A549 (cell line): ENCODE results near the gene ABCA7.

ENCODE experiments used
- BHLHE40 ChIP-seq: IDR thresholded peaks from 2 replicates; pipeline ENCODE4 v1.6.1; 2012; ENCODE audit warnings: low read depth, low read length, inconsistent platforms
- CEBPB ChIP-seq, 2 experiments: fragments of >200 bp in 1 of 2; sonication (Bioruptor Twin) in 1 of 2; formaldehyde crosslinking in 1 of 2; IDR thresholded peaks; 2 replicates each; pipeline ENCODE4 v1.6.1; 2012 to 2016
- EHMT2 ChIP-seq: fragments of 200-600 bp; sonication (generic); IDR thresholded peaks from 2 replicates; pipeline ENCODE4 v1.6.1; 2016; ENCODE audit warnings: antibody characterized with exemption, low read depth, mild to moderate bottlenecking, moderate library complexity
- EP300 ChIP-seq, 2 experiments: fragments of >200 bp; sonication (Bioruptor Twin); formaldehyde crosslinking; IDR thresholded peaks; 2 replicates in 1 of 2; 3 replicates in 1 of 2; pipeline ENCODE4 v1.6.1; 2016 to 2017
- ESRRA ChIP-seq: fragments of 150-350 bp; IDR thresholded peaks from 2 replicates; pipeline ENCODE4 v1.6.1; 2014; ENCODE audit warnings: mild to moderate bottlenecking, low read length, borderline replicate concordance
- KDM1A ChIP-seq: fragments of 200-600 bp; sonication (generic); IDR thresholded peaks from 2 replicates; pipeline ENCODE4 v1.6.1; 2016; ENCODE audit warnings: low read depth, mild to moderate bottlenecking
- POLR2A ChIP-seq: IDR thresholded peaks from 2 replicates; pipeline ENCODE4 v1.6.1; 2012; ENCODE audit warnings: mild to moderate bottlenecking, low read length
- TF ChIP-seq, protein P1 (sequence below): fragments of >200 bp; sonication (Bioruptor Twin); formaldehyde crosslinking; IDR thresholded peaks from 3 replicates; pipeline ENCODE4 v1.5.1; 2016
- TF ChIP-seq, protein P2 (sequence below): fragments of 150-350 bp; IDR thresholded peaks from 2 replicates; pipeline ENCODE4 v1.6.1; 2014; ENCODE audit warnings: low read depth, mild to moderate bottlenecking, low read length
- TF ChIP-seq, protein P3 (sequence below): IDR thresholded peaks from 2 replicates; pipeline ENCODE4 v1.6.1; 2012
- TF ChIP-seq, protein P4 (sequence below): fragments of 200-600 bp; sonication (generic); IDR thresholded peaks from 2 replicates; pipeline ENCODE4 v1.6.1; 2016; ENCODE audit warnings: antibody characterized with exemption, mild to moderate bottlenecking, moderate library complexity

DNA sequence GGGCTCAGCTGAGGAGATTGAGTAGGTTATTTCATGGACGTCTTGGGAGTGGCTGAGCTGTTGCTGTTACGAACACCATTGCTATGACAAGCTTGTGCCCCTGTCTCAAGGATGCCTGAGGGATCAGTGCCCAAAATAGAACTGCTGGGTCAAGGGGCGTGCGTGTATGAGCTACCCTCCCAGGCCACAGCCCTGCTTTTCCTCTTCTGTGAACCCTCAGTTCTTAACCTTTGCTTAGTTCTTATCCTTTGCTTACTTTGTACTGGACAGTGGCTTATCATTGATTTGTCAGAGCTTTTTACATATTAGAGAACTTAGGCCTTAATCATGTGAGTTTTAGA, 36.1 kb downstream of the ABCA7 start:
- TF ChIP-seq KDM1A (no peak), EP300 (IDR thresholded peaks at IDR 0.05) (no peak), CEBPB (IDR thresholded peaks at IDR 0.05) (no peak), POLR2A (no peak), BHLHE40 (no peak), EHMT2 (no peak), ESRRA (no peak)
- TF ChIP-seq, protein P1, sequence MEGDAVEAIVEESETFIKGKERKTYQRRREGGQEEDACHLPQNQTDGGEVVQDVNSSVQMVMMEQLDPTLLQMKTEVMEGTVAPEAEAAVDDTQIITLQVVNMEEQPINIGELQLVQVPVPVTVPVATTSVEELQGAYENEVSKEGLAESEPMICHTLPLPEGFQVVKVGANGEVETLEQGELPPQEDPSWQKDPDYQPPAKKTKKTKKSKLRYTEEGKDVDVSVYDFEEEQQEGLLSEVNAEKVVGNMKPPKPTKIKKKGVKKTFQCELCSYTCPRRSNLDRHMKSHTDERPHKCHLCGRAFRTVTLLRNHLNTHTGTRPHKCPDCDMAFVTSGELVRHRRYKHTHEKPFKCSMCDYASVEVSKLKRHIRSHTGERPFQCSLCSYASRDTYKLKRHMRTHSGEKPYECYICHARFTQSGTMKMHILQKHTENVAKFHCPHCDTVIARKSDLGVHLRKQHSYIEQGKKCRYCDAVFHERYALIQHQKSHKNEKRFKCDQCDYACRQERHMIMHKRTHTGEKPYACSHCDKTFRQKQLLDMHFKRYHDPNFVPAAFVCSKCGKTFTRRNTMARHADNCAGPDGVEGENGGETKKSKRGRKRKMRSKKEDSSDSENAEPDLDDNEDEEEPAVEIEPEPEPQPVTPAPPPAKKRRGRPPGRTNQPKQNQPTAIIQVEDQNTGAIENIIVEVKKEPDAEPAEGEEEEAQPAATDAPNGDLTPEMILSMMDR = no peak
- TF ChIP-seq, protein P2, sequence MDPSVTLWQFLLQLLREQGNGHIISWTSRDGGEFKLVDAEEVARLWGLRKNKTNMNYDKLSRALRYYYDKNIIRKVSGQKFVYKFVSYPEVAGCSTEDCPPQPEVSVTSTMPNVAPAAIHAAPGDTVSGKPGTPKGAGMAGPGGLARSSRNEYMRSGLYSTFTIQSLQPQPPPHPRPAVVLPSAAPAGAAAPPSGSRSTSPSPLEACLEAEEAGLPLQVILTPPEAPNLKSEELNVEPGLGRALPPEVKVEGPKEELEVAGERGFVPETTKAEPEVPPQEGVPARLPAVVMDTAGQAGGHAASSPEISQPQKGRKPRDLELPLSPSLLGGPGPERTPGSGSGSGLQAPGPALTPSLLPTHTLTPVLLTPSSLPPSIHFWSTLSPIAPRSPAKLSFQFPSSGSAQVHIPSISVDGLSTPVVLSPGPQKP = no peak
- TF ChIP-seq, protein P3, sequence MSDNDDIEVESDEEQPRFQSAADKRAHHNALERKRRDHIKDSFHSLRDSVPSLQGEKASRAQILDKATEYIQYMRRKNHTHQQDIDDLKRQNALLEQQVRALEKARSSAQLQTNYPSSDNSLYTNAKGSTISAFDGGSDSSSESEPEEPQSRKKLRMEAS = no peak
- TF ChIP-seq, protein P4, sequence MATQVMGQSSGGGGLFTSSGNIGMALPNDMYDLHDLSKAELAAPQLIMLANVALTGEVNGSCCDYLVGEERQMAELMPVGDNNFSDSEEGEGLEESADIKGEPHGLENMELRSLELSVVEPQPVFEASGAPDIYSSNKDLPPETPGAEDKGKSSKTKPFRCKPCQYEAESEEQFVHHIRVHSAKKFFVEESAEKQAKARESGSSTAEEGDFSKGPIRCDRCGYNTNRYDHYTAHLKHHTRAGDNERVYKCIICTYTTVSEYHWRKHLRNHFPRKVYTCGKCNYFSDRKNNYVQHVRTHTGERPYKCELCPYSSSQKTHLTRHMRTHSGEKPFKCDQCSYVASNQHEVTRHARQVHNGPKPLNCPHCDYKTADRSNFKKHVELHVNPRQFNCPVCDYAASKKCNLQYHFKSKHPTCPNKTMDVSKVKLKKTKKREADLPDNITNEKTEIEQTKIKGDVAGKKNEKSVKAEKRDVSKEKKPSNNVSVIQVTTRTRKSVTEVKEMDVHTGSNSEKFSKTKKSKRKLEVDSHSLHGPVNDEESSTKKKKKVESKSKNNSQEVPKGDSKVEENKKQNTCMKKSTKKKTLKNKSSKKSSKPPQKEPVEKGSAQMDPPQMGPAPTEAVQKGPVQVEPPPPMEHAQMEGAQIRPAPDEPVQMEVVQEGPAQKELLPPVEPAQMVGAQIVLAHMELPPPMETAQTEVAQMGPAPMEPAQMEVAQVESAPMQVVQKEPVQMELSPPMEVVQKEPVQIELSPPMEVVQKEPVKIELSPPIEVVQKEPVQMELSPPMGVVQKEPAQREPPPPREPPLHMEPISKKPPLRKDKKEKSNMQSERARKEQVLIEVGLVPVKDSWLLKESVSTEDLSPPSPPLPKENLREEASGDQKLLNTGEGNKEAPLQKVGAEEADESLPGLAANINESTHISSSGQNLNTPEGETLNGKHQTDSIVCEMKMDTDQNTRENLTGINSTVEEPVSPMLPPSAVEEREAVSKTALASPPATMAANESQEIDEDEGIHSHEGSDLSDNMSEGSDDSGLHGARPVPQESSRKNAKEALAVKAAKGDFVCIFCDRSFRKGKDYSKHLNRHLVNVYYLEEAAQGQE = no peak
